ENCODE data around the gene SNAI3. TPM values are rescaled to one million over a fixed set of nuclear protein-coding genes. Genes with fewer than 3 reads are reported as not detected.

SNAI3 gene
- total and polyA plus RNA-seq, 4 donors, result 1.1 to 3.8 (median 2.9) TPM

DNA sequence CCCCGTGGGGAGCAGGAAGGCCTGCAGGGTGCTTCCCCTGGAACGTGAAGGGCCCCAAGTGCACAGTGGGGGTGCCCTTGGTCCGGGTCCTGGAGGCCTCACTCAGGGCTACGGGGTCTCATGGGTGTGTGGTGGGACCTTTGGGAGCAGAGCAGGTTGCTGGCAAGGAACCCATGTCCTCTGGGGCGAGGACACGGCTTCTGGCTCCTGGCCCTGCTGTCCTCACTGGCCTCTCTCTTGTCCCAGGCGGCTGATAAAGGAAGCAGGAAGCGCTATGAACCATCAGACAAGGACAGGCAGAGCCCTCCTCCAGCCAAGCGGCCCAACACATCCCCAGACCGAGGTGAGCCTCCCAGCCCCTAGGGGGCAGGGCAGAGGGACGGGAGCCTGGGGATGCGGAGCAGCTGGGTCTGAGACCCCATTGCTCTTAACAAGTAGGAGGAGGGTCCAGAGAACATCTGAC is 57.8 kb downstream of the SNAI3 start:
- WGBS, 2 donors, result 72 to 76% methylated on average over 12 of the region's 12 CpGs
- Histone ChIP-seq H3K27ac (ENCODE audit: low read depth in 1 of 2, low read length in 1 of 2) (no peak overlapping the region), H3K9me3 (ENCODE audit: control insufficient read depth in 4 of 4, insufficient read depth in 3 of 4, low read length in 3 of 4) (no peaks in the 10 kb centered on the region), H3K36me3 (ENCODE audit: control insufficient read depth in 4 of 4, insufficient read depth in 4 of 4, low read length in 4 of 4) (peaks cover 3 to 67% (median 16%) of the 10 kb centered on the region in 4 donors), H3K9ac (ENCODE audit: insufficient read depth in 1 of 2, low read length in 2 of 2) (no peak overlapping the region), H3K27me3 (ENCODE audit: control insufficient read depth in 3 of 3, insufficient read depth in 3 of 3, low read length in 2 of 3) (no peaks in the 10 kb centered on the region), H3K4me1 (ENCODE audit: control insufficient read depth in 5 of 5, insufficient read depth in 5 of 5, low read length in 5 of 5) (no peaks in the 10 kb centered on the region), H3K4me3 (no peak overlapping the region)
- ATAC-seq (ENCODE audit: insufficient read depth, low FRiP score), result no peak
- no peak for DNase-seq
- TF ChIP-seq CTCF (IDR thresholded peaks at IDR 0.05; ENCODE audit: control extremely low read depth, extremely low read depth), result no peak

Other genes starting within 250 kb of the SNAI3 start
- 1 to 10 TPM in 1 of 2 donors, under 1 TPM in 1; 0.57 to 9.0 TPM for gene ZFPM1, start 233.2 kb downstream of the SNAI3 start, total RNA-seq
- gene ZFPM1, start 233.2 kb downstream of the SNAI3 start, polyA plus RNA-seq, result 1 to 10 TPM; 2.1 to 3.6 TPM
- 10 to 100 TPM; 21.2 to 44.0 TPM for gene ZC3H18, start 116.1 kb downstream of the SNAI3 start, total RNA-seq
- gene ZC3H18, start 116.1 kb downstream of the SNAI3 start, polyA plus RNA-seq, result 10 to 100 TPM; 25.3 to 31.9 TPM
- gene IL17C, start 47.9 kb downstream of the SNAI3 start, total RNA-seq, result not detected
- gene IL17C, start 47.9 kb downstream of the SNAI3 start, polyA plus RNA-seq, result 1 to 10 TPM in 1 of 2 donors, under 1 TPM in 1; 0.14 to 1.8 TPM
- gene CYBA, start 35.5 kb downstream of the SNAI3 start, total RNA-seq, result 100 to 1,000 TPM; 113 to 404 TPM
- 100 to 1,000 TPM; 294 to 879 TPM for gene CYBA, start 35.5 kb downstream of the SNAI3 start, polyA plus RNA-seq
- 100 to 1,000 TPM in 1 of 2 donors, 10 to 100 TPM in 1; 39.1 to 123 TPM for gene MVD, start 23.4 kb downstream of the SNAI3 start, total RNA-seq
- 100 to 1,000 TPM; 115 to 135 TPM for gene MVD, start 23.4 kb downstream of the SNAI3 start, polyA plus RNA-seq
- 10 to 100 TPM; 15.2 to 45.9 TPM for gene RNF166, start 19.9 kb upstream of the SNAI3 start, total RNA-seq
- gene RNF166, start 19.9 kb upstream of the SNAI3 start, polyA plus RNA-seq, result 10 to 100 TPM; 42.4 to 51.6 TPM
- 10 to 100 TPM in 1 of 2 donors, 1 to 10 TPM in 1; 5.7 to 23.4 TPM for gene CTU2, start 20.0 kb upstream of the SNAI3 start, total RNA-seq
- gene CTU2, start 20.0 kb upstream of the SNAI3 start, polyA plus RNA-seq, result 10 to 100 TPM; 17.2 to 19.4 TPM
- 100 to 1,000 TPM; 113 to 200 TPM for gene PIEZO1, start 98.7 kb upstream of the SNAI3 start, total RNA-seq
- gene PIEZO1, start 98.7 kb upstream of the SNAI3 start, polyA plus RNA-seq, result 100 to 1,000 TPM; 180 to 207 TPM
- 1 to 10 TPM; 3.0 to 5.8 TPM for gene CDT1, start 117.3 kb upstream of the SNAI3 start, total RNA-seq
- gene CDT1, start 117.3 kb upstream of the SNAI3 start, polyA plus RNA-seq, result 1 to 10 TPM; 2.0 to 3.6 TPM
- 100 to 1,000 TPM in 1 of 2 donors, 10 to 100 TPM in 1; 44.2 to 196 TPM for gene APRT, start 125.4 kb upstream of the SNAI3 start, total RNA-seq
- gene APRT, start 125.4 kb upstream of the SNAI3 start, polyA plus RNA-seq, result 100 to 1,000 TPM; 157 to 260 TPM
- 10 to 100 TPM; 33.6 to 61.9 TPM for gene GALNS, start 170.4 kb upstream of the SNAI3 start, total RNA-seq
- gene GALNS, start 170.4 kb upstream of the SNAI3 start, polyA plus RNA-seq, result 10 to 100 TPM; 21.4 to 26.9 TPM
- 10 to 100 TPM; 34.2 to 55.4 TPM for gene TRAPPC2L, start 170.6 kb upstream of the SNAI3 start, total RNA-seq
- gene TRAPPC2L, start 170.6 kb upstream of the SNAI3 start, polyA plus RNA-seq, result 100 to 1,000 TPM in 1 of 2 donors, 10 to 100 TPM in 1; 41.5 to 106 TPM
- not detected for gene PABPN1L, start 180.2 kb upstream of the SNAI3 start, total RNA-seq
- gene PABPN1L, start 180.2 kb upstream of the SNAI3 start, polyA plus RNA-seq, result under 1 TPM; 0.03 to 0.22 TPM

All from lung (tissue), 12 donors.